ENCODE data around the gene TTC39C. TPM values are rescaled to one million over a fixed set of nuclear protein-coding genes. Genes with fewer than 3 reads are reported as not detected.

The TTC39C gene
- total and polyA plus RNA-seq, 4 donors = 12.2 to 31.7 (median 18.3) TPM

- Histone ChIP-seq H3K9me3 (ENCODE audit: control insufficient read depth, insufficient read depth, low read length) (no peaks in the 10 kb centered on the region), H3K4me3 (ENCODE audit: low read depth, low read length) (peak overlapping the region; percentile 79), H3K27me3 (ENCODE audit: control insufficient read depth, insufficient read depth, low read length) (no peaks in the 10 kb centered on the region), H3K4me1 (ENCODE audit: control insufficient read depth, insufficient read depth, low read length) (peaks cover 12% of the 10 kb centered on the region), H3K27ac (ENCODE audit: low read depth, low read length) (no peak overlapping the region), H3K36me3 (ENCODE audit: control insufficient read depth, insufficient read depth, low read length) (no peaks in the 10 kb centered on the region)
- 9% methylated on average over 7 of the region's 17 CpGs for WGBS (ENCODE audit: insufficient coverage)
- peak in 2 of 6 donors; percentile 34 to 71 for DNase-seq (ENCODE audit: low read depth in 4 of 6, low spot score in 6 of 6)
These were observed 1.4 kb downstream of the TTC39C start for GRCh38 chr18:24015639-24016631.

GRCh38 chr18:24016643-24017042 is 2.1 kb downstream of the TTC39C start:
- DNase-seq (ENCODE audit: low read depth in 4 of 6, low spot score in 6 of 6) = peak in 2 of 6 donors; percentile 23 to 77
- no peak overlapping the region for H3K4me3 ChIP-seq (ENCODE audit: low read depth, low read length)
- no peaks in the 10 kb centered on the region for H3K36me3 ChIP-seq (ENCODE audit: control insufficient read depth, insufficient read depth, low read length)
- H3K4me1 ChIP-seq (ENCODE audit: control insufficient read depth, insufficient read depth, low read length) = peaks cover 12% of the 10 kb centered on the region
- no peak overlapping the region for H3K27ac ChIP-seq (ENCODE audit: low read depth, low read length)
- no CpG with 5 or more reads among the region's 2 CpGs for WGBS (ENCODE audit: insufficient coverage)
- no peaks in the 10 kb centered on the region for H3K9me3 ChIP-seq (ENCODE audit: control insufficient read depth, insufficient read depth, low read length)
- H3K27me3 ChIP-seq (ENCODE audit: control insufficient read depth, insufficient read depth, low read length) = no peaks in the 10 kb centered on the region

GRCh38 chr18:24018299-24018886 is 3.8 kb downstream of the TTC39C start:
- no peak overlapping the region for H3K4me3 ChIP-seq (ENCODE audit: low read depth, low read length)
- 87% methylated on average over 11 of the region's 11 CpGs for WGBS (ENCODE audit: insufficient coverage)
- no peaks in the 10 kb centered on the region for H3K27me3 ChIP-seq (ENCODE audit: control insufficient read depth, insufficient read depth, low read length)
- peaks cover 6% of the 10 kb centered on the region for H3K36me3 ChIP-seq (ENCODE audit: control insufficient read depth, insufficient read depth, low read length)
- H3K9me3 ChIP-seq (ENCODE audit: control insufficient read depth, insufficient read depth, low read length) = no peaks in the 10 kb centered on the region
- H3K4me1 ChIP-seq (ENCODE audit: control insufficient read depth, insufficient read depth, low read length) = peaks cover 14% of the 10 kb centered on the region
- no peak overlapping the region for H3K27ac ChIP-seq (ENCODE audit: low read depth, low read length)
- DNase-seq (ENCODE audit: low read depth in 4 of 6, low spot score in 6 of 6) = no peak

GRCh38 chr18:24019641-24020331 is 5.2 kb downstream of the TTC39C start:
- peaks cover 6% of the 10 kb centered on the region for H3K36me3 ChIP-seq (ENCODE audit: control insufficient read depth, insufficient read depth, low read length)
- no peak overlapping the region for H3K27ac ChIP-seq (ENCODE audit: low read depth, low read length)
- no peak overlapping the region for H3K4me3 ChIP-seq (ENCODE audit: low read depth, low read length)
- no peak for DNase-seq (ENCODE audit: low read depth in 4 of 6, low spot score in 6 of 6)
- 82% methylated on average over 3 of the region's 5 CpGs for WGBS (ENCODE audit: insufficient coverage)
- H3K4me1 ChIP-seq (ENCODE audit: control insufficient read depth, insufficient read depth, low read length) = peaks cover 10% of the 10 kb centered on the region
- H3K9me3 ChIP-seq (ENCODE audit: control insufficient read depth, insufficient read depth, low read length) = no peaks in the 10 kb centered on the region
- H3K27me3 ChIP-seq (ENCODE audit: control insufficient read depth, insufficient read depth, low read length) = no peaks in the 10 kb centered on the region

- peaks cover 5% of the 10 kb centered on the region for H3K4me1 ChIP-seq (ENCODE audit: control insufficient read depth, insufficient read depth, low read length)
- H3K27me3 ChIP-seq (ENCODE audit: control insufficient read depth, insufficient read depth, low read length) = no peaks in the 10 kb centered on the region
- no peak overlapping the region for H3K27ac ChIP-seq (ENCODE audit: low read depth, low read length)
- DNase-seq (ENCODE audit: low read depth in 4 of 6, low spot score in 6 of 6) = no peak
- no peaks in the 10 kb centered on the region for H3K9me3 ChIP-seq (ENCODE audit: control insufficient read depth, insufficient read depth, low read length)
- WGBS (ENCODE audit: insufficient coverage) = no CpG with 5 or more reads among the region's 3 CpGs
- H3K36me3 ChIP-seq (ENCODE audit: control insufficient read depth, insufficient read depth, low read length) = peaks cover 6% of the 10 kb centered on the region
- H3K4me3 ChIP-seq (ENCODE audit: low read depth, low read length) = no peak overlapping the region
These were observed 7.0 kb downstream of the TTC39C start for GRCh38 chr18:24021505-24021904.

- H3K4me3 ChIP-seq (ENCODE audit: low read depth, low read length) = no peak overlapping the region
- no peak overlapping the region for H3K27ac ChIP-seq (ENCODE audit: low read depth, low read length)
- no peaks in the 10 kb centered on the region for H3K27me3 ChIP-seq (ENCODE audit: control insufficient read depth, insufficient read depth, low read length)
- no peaks in the 10 kb centered on the region for H3K9me3 ChIP-seq (ENCODE audit: control insufficient read depth, insufficient read depth, low read length)
- H3K4me1 ChIP-seq (ENCODE audit: control insufficient read depth, insufficient read depth, low read length) = peaks cover 5% of the 10 kb centered on the region
- WGBS (ENCODE audit: insufficient coverage) = no CpG with 5 or more reads among the region's 4 CpGs
- H3K36me3 ChIP-seq (ENCODE audit: control insufficient read depth, insufficient read depth, low read length) = peaks cover 6% of the 10 kb centered on the region
- peak in 1 of 6 donors; percentile 32 for DNase-seq (ENCODE audit: low read depth in 4 of 6, low spot score in 6 of 6)
These were observed 7.6 kb downstream of the TTC39C start for GRCh38 chr18:24022161-24022560.

GRCh38 chr18:24023185-24023814 is 8.7 kb downstream of the TTC39C start:
- Histone ChIP-seq H3K27me3 (ENCODE audit: control insufficient read depth, insufficient read depth, low read length) (no peaks in the 10 kb centered on the region), H3K9me3 (ENCODE audit: control insufficient read depth, insufficient read depth, low read length) (no peaks in the 10 kb centered on the region), H3K27ac (ENCODE audit: low read depth, low read length) (no peak overlapping the region), H3K4me1 (ENCODE audit: control insufficient read depth, insufficient read depth, low read length) (peaks cover 5% of the 10 kb centered on the region), H3K4me3 (ENCODE audit: low read depth, low read length) (no peak overlapping the region), H3K36me3 (ENCODE audit: control insufficient read depth, insufficient read depth, low read length) (peaks cover 6% of the 10 kb centered on the region)
- no peak for DNase-seq (ENCODE audit: low read depth in 4 of 6, low spot score in 6 of 6)
- WGBS (ENCODE audit: insufficient coverage) = 97% methylated on average over 5 of the region's 6 CpGs

GRCh38 chr18:24024425-24024824 is 9.9 kb downstream of the TTC39C start:
- DNase-seq (ENCODE audit: low read depth in 4 of 6, low spot score in 6 of 6) = no peak
- WGBS (ENCODE audit: insufficient coverage) = 91% methylated on average over 1 of the region's 5 CpGs
- Histone ChIP-seq H3K27me3 (ENCODE audit: control insufficient read depth, insufficient read depth, low read length) (no peaks in the 10 kb centered on the region), H3K36me3 (ENCODE audit: control insufficient read depth, insufficient read depth, low read length) (peaks cover 6% of the 10 kb centered on the region), H3K9me3 (ENCODE audit: control insufficient read depth, insufficient read depth, low read length) (no peaks in the 10 kb centered on the region), H3K4me3 (ENCODE audit: low read depth, low read length) (no peak overlapping the region), H3K4me1 (ENCODE audit: control insufficient read depth, insufficient read depth, low read length) (peaks cover 5% of the 10 kb centered on the region), H3K27ac (ENCODE audit: low read depth, low read length) (no peak overlapping the region)

GRCh38 chr18:24026457-24026856 is 11.9 kb downstream of the TTC39C start:
- Histone ChIP-seq H3K27ac (ENCODE audit: low read depth, low read length) (no peak overlapping the region), H3K4me3 (ENCODE audit: low read depth, low read length) (no peak overlapping the region)
- 86% methylated on average over 2 of the region's 3 CpGs for WGBS (ENCODE audit: insufficient coverage)

More at GRCh38 chr18:24026457-24026856, 11.9 kb downstream of the TTC39C start:
- DNase-seq (ENCODE audit: low read depth in 4 of 6, low spot score in 6 of 6) = no peak
- Histone ChIP-seq H3K36me3 (ENCODE audit: control insufficient read depth, insufficient read depth, low read length) (peaks cover 6% of the 10 kb centered on the region), H3K27me3 (ENCODE audit: control insufficient read depth, insufficient read depth, low read length) (no peaks in the 10 kb centered on the region), H3K4me1 (ENCODE audit: control insufficient read depth, insufficient read depth, low read length) (peaks cover 5% of the 10 kb centered on the region), H3K9me3 (ENCODE audit: control insufficient read depth, insufficient read depth, low read length) (no peaks in the 10 kb centered on the region)

Data from spinal cord (tissue), 10 donors.